NCI-H2107 treated with DMSO at 0.1 percent for 48 hours (cell line): ENCODE data around the gene SPRR1A.

Experiments used
- DNase-seq: peaks from one replicate; lab custom pipeline; 2025; ENCODE audit not compliant: unreplicated experiment; lab: John Stamatoyannopoulos, UW

The SPRR1A gene

GRCh38 chr1:153028766-153029165, 44.9 kb downstream of the SPRR1A start:
- no peak for DNase-seq

DNA sequence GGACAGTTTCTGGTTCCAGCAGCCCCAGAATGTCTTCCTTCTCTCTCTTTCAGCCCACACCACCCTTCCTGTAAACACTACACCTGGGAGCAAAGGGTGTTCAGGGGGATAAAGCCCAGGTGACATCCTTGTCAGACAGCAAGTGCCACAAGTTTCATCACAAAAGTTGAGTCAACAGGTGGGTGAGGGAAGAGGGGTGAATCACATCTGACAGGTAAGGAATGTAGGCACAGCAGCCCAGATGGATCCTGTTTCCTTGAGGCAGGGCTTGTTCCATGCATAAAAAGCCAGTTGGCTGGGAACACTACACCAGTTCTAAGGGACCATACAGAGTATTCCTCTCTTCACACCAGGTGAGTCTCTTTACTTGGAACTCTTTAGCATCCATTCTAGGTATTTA, 47.0 kb downstream of the SPRR1A start, which contains the start of gene SPRR1B:
SPRR1B (plus strand) TSS at position 309 of the 400 bp plus-strand sequence. CDS start 1,143 bp downstream, outside the sequence.
- DNase-seq, result no peak

DNA sequence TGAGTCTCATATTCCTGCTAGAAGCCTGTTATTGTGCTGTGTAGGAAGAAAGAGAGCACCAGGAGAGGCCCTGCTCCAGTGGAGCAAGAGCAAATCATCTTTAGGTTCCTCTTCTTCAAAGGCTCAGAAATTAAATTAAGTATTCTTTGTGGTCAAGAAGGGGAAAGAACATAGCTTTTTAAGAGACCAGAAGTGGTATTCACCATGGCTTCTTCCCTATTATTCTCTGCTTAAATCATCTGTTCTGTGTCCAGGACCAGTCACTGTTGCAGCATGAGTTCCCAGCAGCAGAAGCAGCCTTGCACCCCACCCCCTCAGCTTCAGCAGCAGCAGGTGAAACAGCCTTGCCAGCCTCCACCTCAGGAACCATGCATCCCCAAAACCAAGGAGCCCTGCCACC, 48.2 kb downstream of the SPRR1A start:
- DNase-seq, result no peak

- no peak for DNase-seq
Observed at GRCh38 chr1:153032677-153033308, 48.9 kb downstream of the SPRR1A start.

- no peak for DNase-seq
Observed at GRCh38 chr1:153035211-153035610, 51.3 kb downstream of the SPRR1A start.
